ENCODE measurements around the gene YIPF2.

The YIPF2 gene

DNA sequence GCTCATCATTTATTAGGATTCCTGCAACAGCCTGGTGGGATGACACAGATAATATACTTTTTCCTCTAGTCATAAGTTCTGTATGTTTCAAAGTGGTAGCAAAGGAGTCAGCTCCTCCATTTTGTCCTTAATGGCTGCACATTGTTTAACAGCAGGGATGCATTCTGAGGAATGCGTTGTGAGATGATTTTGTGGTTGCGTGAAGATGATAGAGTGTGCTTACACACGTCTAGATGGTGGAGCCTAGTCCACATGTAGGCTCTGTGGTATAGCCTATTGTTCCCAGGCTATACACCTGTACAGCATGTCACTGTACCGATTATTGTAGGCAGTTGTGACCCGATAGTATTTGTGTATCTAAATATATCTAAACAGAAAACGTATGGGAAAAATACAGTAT lies 37.0 kb upstream of the YIPF2 start:
- Histone ChIP-seq H4K20me1 (ENCODE audit: insufficient read depth, low read length) (peaks cover 53% of the 10 kb centered on the region), H3K36me3 (replicated peaks; ENCODE audit: low read depth, low read length) (peaks cover 10% of the 10 kb centered on the region), H3K4me3 (ENCODE audit: low read length) (no peak overlapping the region)

DNA sequence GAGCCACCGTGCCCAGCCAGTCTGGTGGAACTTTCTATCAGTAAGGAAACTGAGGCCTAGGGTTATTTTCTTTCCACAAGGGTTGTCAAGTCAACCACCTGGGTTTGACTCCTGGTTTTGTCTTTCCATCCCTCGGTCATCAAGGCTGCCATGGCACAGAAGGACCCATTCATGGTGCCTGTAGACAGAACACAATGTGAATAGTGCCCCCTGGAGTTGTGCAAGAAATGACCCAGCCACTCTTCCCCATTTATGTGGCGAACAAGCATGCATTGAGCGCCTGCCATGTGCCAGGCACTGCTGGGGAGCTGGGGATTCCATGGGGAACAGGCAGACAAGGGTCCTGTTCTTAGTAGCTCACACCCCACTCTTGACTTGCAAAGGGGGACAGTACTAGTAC lies 36.5 kb upstream of the YIPF2 start:
- Histone ChIP-seq H3K27me3 (ENCODE audit: low read depth, low read length) (no peaks in the 10 kb centered on the region), H3K9me3 (ENCODE audit: insufficient read depth, low read length) (no peaks in the 10 kb centered on the region), H3K36me3 (replicated peaks; ENCODE audit: low read depth, low read length) (peaks cover 10% of the 10 kb centered on the region), H3K9ac (ENCODE audit: low read length) (no peak overlapping the region), H3K4me3 (ENCODE audit: low read length) (no peak overlapping the region), H2AFZ (ENCODE audit: low read depth, low read length) (no peak overlapping the region), H3K4me1 (ENCODE audit: low read length) (peaks cover 25% of the 10 kb centered on the region), H3K4me2 (ENCODE audit: low read length) (no peak overlapping the region), H3K79me2 (ENCODE audit: low read length) (peaks cover 91% of the 10 kb centered on the region), H4K20me1 (ENCODE audit: insufficient read depth, low read length) (peaks cover 48% of the 10 kb centered on the region), H3K27ac (ENCODE audit: low read length) (no peak overlapping the region)
- TF ChIP-seq, protein P1, sequence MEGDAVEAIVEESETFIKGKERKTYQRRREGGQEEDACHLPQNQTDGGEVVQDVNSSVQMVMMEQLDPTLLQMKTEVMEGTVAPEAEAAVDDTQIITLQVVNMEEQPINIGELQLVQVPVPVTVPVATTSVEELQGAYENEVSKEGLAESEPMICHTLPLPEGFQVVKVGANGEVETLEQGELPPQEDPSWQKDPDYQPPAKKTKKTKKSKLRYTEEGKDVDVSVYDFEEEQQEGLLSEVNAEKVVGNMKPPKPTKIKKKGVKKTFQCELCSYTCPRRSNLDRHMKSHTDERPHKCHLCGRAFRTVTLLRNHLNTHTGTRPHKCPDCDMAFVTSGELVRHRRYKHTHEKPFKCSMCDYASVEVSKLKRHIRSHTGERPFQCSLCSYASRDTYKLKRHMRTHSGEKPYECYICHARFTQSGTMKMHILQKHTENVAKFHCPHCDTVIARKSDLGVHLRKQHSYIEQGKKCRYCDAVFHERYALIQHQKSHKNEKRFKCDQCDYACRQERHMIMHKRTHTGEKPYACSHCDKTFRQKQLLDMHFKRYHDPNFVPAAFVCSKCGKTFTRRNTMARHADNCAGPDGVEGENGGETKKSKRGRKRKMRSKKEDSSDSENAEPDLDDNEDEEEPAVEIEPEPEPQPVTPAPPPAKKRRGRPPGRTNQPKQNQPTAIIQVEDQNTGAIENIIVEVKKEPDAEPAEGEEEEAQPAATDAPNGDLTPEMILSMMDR (IDR thresholded peaks at IDR 0.05; ENCODE audit: low read depth, low read length), result peak; percentile 29
- no peak for TF ChIP-seq EZH2phosphoT487 (IDR thresholded peaks at IDR 0.05; ENCODE audit: low read depth)

More for the DNA sequence above, 37.0 kb upstream of the YIPF2 start:
- no peak overlapping the region for H2AFZ ChIP-seq (ENCODE audit: low read depth, low read length)
- H3K9me3 ChIP-seq (ENCODE audit: insufficient read depth, low read length), result no peaks in the 10 kb centered on the region
- no peak overlapping the region for H3K9ac ChIP-seq (ENCODE audit: low read length)
- no peak for TF ChIP-seq EZH2phosphoT487 (IDR thresholded peaks at IDR 0.05; ENCODE audit: low read depth)
- TF ChIP-seq, protein P1 (IDR thresholded peaks at IDR 0.05; ENCODE audit: low read depth, low read length), result no peak
- H3K4me2 ChIP-seq (ENCODE audit: low read length), result no peak overlapping the region
- H3K27ac ChIP-seq (ENCODE audit: low read length), result no peak overlapping the region
- peaks cover 91% of the 10 kb centered on the region for H3K79me2 ChIP-seq (ENCODE audit: low read length)
- peaks cover 25% of the 10 kb centered on the region for H3K4me1 ChIP-seq (ENCODE audit: low read length)
- no peaks in the 10 kb centered on the region for H3K27me3 ChIP-seq (ENCODE audit: low read depth, low read length)

DNA sequence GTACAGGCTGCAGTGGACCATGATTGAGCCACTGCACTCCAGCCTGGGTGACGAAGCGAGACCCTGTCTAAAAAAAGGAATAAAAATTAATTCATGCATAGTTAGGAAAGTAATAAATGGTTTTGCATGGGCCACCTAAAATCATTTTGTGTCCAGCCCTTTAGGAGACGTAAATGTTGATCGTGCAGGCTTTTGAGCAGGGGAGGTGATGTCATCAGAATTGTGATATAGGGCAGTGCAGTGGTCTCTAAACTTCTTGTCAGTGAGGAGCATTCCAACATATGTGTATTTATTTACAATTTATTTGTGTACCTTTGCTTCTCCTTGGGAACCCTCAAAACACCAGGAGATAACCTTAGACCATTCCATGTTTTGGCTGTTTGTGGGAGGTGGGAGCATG lies 35.4 kb upstream of the YIPF2 start:
- H3K4me3 ChIP-seq (ENCODE audit: low read length), result no peak overlapping the region
- H3K9ac ChIP-seq (ENCODE audit: low read length), result no peak overlapping the region
- H3K27me3 ChIP-seq (ENCODE audit: low read depth, low read length), result no peaks in the 10 kb centered on the region
- no peak overlapping the region for H3K27ac ChIP-seq (ENCODE audit: low read length)
- no peak overlapping the region for H3K4me2 ChIP-seq (ENCODE audit: low read length)
- peaks cover 42% of the 10 kb centered on the region for H4K20me1 ChIP-seq (ENCODE audit: insufficient read depth, low read length)
- H3K36me3 ChIP-seq (replicated peaks; ENCODE audit: low read depth, low read length), result peaks cover 10% of the 10 kb centered on the region
- peaks cover 27% of the 10 kb centered on the region for H3K4me1 ChIP-seq (ENCODE audit: low read length)
- H2AFZ ChIP-seq (ENCODE audit: low read depth, low read length), result no peak overlapping the region
- no peaks in the 10 kb centered on the region for H3K9me3 ChIP-seq (ENCODE audit: insufficient read depth, low read length)
- H3K79me2 ChIP-seq (ENCODE audit: low read length), result peaks cover 86% of the 10 kb centered on the region
- no peak for TF ChIP-seq EZH2phosphoT487 (IDR thresholded peaks at IDR 0.05; ENCODE audit: low read depth)

DNA sequence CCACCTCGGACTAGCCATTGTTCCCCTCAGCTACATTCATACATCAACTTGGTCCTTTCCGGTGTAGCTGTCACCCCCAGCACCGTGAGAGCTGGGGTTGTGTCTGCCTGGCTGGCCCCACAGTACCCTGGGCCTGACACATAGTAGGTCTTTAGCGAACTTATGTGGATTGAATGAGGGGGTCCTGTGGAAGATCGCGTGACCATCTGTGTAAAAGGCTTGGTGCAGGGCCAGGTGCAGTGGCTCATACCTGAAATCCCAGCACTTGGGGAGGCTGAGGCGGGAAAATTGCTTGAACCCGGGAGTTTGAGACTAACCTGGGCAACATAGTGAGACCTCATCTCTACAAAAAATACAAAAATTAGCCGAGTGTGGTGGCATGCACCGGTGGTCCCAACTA lies 34.4 kb upstream of the YIPF2 start:
- H3K27ac ChIP-seq (ENCODE audit: low read length), result no peak overlapping the region
- peaks cover 76% of the 10 kb centered on the region for H3K79me2 ChIP-seq (ENCODE audit: low read length)
- H3K4me1 ChIP-seq (ENCODE audit: low read length), result peaks cover 18% of the 10 kb centered on the region
- H3K4me2 ChIP-seq (ENCODE audit: low read length), result peak overlapping the region; percentile 31; the same call in 1 of the 2 replicates
- H3K36me3 ChIP-seq (replicated peaks; ENCODE audit: low read depth, low read length), result peaks cover 10% of the 10 kb centered on the region
- no peaks in the 10 kb centered on the region for H3K9me3 ChIP-seq (ENCODE audit: insufficient read depth, low read length)
- no peaks in the 10 kb centered on the region for H3K27me3 ChIP-seq (ENCODE audit: low read depth, low read length)
- peaks cover 33% of the 10 kb centered on the region for H4K20me1 ChIP-seq (ENCODE audit: insufficient read depth, low read length)
- H3K4me3 ChIP-seq (ENCODE audit: low read length), result peak overlapping the region; percentile 90; the same call in 1 of the 2 replicates
- no peak overlapping the region for H2AFZ ChIP-seq (ENCODE audit: low read depth, low read length)
- TF ChIP-seq, protein P1 (IDR thresholded peaks at IDR 0.05; ENCODE audit: low read depth, low read length), result no peak
- no peak for TF ChIP-seq EZH2phosphoT487 (IDR thresholded peaks at IDR 0.05; ENCODE audit: low read depth)
- H3K9ac ChIP-seq (ENCODE audit: low read length), result no peak overlapping the region

Data from OCI-LY3 (cell line).